H9 (cell line): ENCODE measurements around the gene BHLHA9. TPM values are rescaled to one million over a fixed set of nuclear protein-coding genes. Genes with fewer than 3 reads are reported as not detected.

Experiments
- DNase-seq: peaks from one replicate; pipeline ENCODE4 v3.0.0-alpha.2; 2017
- H2AFZ ChIP-seq: one replicate; pipeline ENCODE4 v1.6.1; 2013; ENCODE audit warnings: mild to moderate bottlenecking, low read length, control low read depth, moderate library complexity
- H2AK5ac ChIP-seq: 2 replicates; pipeline ENCODE4 v1.6.1; 2013; ENCODE audit warnings: low read length, control low read depth, mixed read lengths; ENCODE audit not compliant: insufficient read length
- H2BK120ac ChIP-seq: one replicate; pipeline ENCODE4 v1.6.1; 2013; ENCODE audit warnings: low read depth, mild to moderate bottlenecking, low read length, control low read depth, inconsistent platforms; ENCODE audit not compliant: poor library complexity, severe bottlenecking
- H2BK12ac ChIP-seq: 2 replicates; pipeline ENCODE4 v1.6.1; 2013; ENCODE audit warnings: low read length, control low read depth, mixed read lengths, low read depth; ENCODE audit not compliant: insufficient read length
- H2BK15ac ChIP-seq: 2 replicates; pipeline ENCODE4 v1.6.1; 2013; ENCODE audit warnings: low read depth, low read length, control low read depth
- H2BK20ac ChIP-seq: one replicate; pipeline ENCODE4 v1.6.1; 2013; ENCODE audit warnings: low read depth, mild to moderate bottlenecking, low read length, control low read depth, inconsistent platforms; ENCODE audit not compliant: poor library complexity, severe bottlenecking
- H2BK5ac ChIP-seq: 2 replicates; pipeline ENCODE4 v1.6.1; 2013; ENCODE audit warnings: low read length, control low read depth, mixed read lengths; ENCODE audit not compliant: insufficient read length
- H3K14ac ChIP-seq: 2 replicates; pipeline ENCODE4 v1.6.1; 2013; ENCODE audit warnings: low read length, control low read depth; ENCODE audit not compliant: insufficient read depth
- H3K18ac ChIP-seq: 2 replicates; pipeline ENCODE4 v1.6.1; 2013; ENCODE audit warnings: low read depth, mild to moderate bottlenecking, mixed read lengths, low read length, control low read depth; ENCODE audit not compliant: insufficient read length
- H3K23ac ChIP-seq: 2 replicates; pipeline ENCODE4 v1.6.1; 2013; ENCODE audit warnings: low read length, control low read depth, mixed read lengths, low read depth; ENCODE audit not compliant: insufficient read length
- H3K23me2 ChIP-seq: 2 replicates; pipeline ENCODE4 v1.6.1; 2013; ENCODE audit warnings: low read depth, mild to moderate bottlenecking, mixed read lengths, low read length, control low read depth; ENCODE audit not compliant: insufficient read length, poor library complexity, severe bottlenecking
- H3K27ac ChIP-seq: 2 replicates; pipeline ENCODE4 v1.5.1; 2013; ENCODE audit warnings: low read length, control low read depth, mixed read lengths, low read depth; ENCODE audit not compliant: insufficient read length
- H3K27me3 ChIP-seq: 2 replicates; pipeline ENCODE4 v1.6.1; 2013; ENCODE audit warnings: low read length, control low read depth, inconsistent platforms; ENCODE audit not compliant: insufficient read depth
- H3K4ac ChIP-seq: 2 replicates; pipeline ENCODE4 v1.6.1; 2013; ENCODE audit warnings: low read depth, mild to moderate bottlenecking, control low read depth, inconsistent platforms, low read length, moderate library complexity
- H3K4me1 ChIP-seq: 2 replicates; pipeline ENCODE4 v1.6.1; 2013; ENCODE audit warnings: low read length, control low read depth, inconsistent platforms; ENCODE audit not compliant: insufficient read depth
- H3K4me2 ChIP-seq: 2 replicates; pipeline ENCODE4 v1.6.1; 2013; ENCODE audit warnings: low read length, control low read depth, mixed read lengths; ENCODE audit not compliant: insufficient read length, insufficient read depth
- H3K56ac ChIP-seq: 2 replicates; pipeline ENCODE4 v1.6.1; 2013; ENCODE audit warnings: low read depth, mild to moderate bottlenecking, mixed read lengths, low read length, control low read depth; ENCODE audit not compliant: insufficient read length
- H3K79me1 ChIP-seq: 2 replicates; pipeline ENCODE4 v1.6.1; 2013; ENCODE audit warnings: low read depth, mild to moderate bottlenecking, moderate library complexity, low read length, control low read depth, inconsistent platforms; ENCODE audit not compliant: insufficient read depth, poor library complexity, severe bottlenecking
- H3K79me2 ChIP-seq: 2 replicates; pipeline ENCODE4 v1.6.1; 2013; ENCODE audit warnings: low read length, control low read depth, inconsistent platforms; ENCODE audit not compliant: insufficient read depth
- H3K9ac ChIP-seq: 2 replicates; pipeline ENCODE4 v1.6.1; 2013; ENCODE audit warnings: low read length, control low read depth, mixed read lengths; ENCODE audit not compliant: insufficient read length; ENCODE audit errors: extremely low read depth
- H3K9me3 ChIP-seq: one replicate; pipeline ENCODE4 v1.6.1; 2013; ENCODE audit warnings: low read depth, low read length, inconsistent platforms; ENCODE audit not compliant: control insufficient read depth
- H3T11ph ChIP-seq: one replicate; pipeline ENCODE4 v1.6.1; 2013; ENCODE audit warnings: mild to moderate bottlenecking, low read length, control low read depth, inconsistent platforms
- H4K20me1 ChIP-seq: one replicate; pipeline ENCODE4 v1.6.1; 2013; ENCODE audit not compliant: control insufficient read depth, insufficient read length, insufficient read depth
- H4K5ac ChIP-seq: 2 replicates; pipeline ENCODE4 v1.6.1; 2013; ENCODE audit warnings: low read depth, mild to moderate bottlenecking, mixed read lengths, low read length, control low read depth; ENCODE audit not compliant: insufficient read length
- H4K8ac ChIP-seq: replicated peaks from 2 replicates; pipeline ENCODE4 v1.6.1; 2013; ENCODE audit warnings: low read length, control low read depth, mixed read lengths, low read depth; ENCODE audit not compliant: insufficient read length
- H4K91ac ChIP-seq: 2 replicates; pipeline ENCODE4 v1.6.1; 2013; ENCODE audit warnings: low read depth, mild to moderate bottlenecking, moderate library complexity, mixed read lengths, low read length, control low read depth; ENCODE audit not compliant: insufficient read length
- H3K27ac Mint-ChIP-seq, 3 experiments: 2 replicates in 2 of 3; 3 replicates in 1 of 3; pipeline ENCODE4 v1.8.0; 2020 to 2021; ENCODE audit warnings: mixed read lengths in 3 of 3, mild to moderate bottlenecking in 1 of 3, moderate library complexity in 1 of 3
- H3K27me3 Mint-ChIP-seq: 2 replicates; pipeline ENCODE4 v1.8.0; 2021; ENCODE audit warnings: low read depth, mild to moderate bottlenecking, moderate library complexity, mixed read lengths
- H3K36me3 Mint-ChIP-seq, 3 experiments: 2 replicates in 2 of 3; 3 replicates in 1 of 3; pipeline ENCODE4 v1.8.0; 2020 to 2021; ENCODE audit warnings: low read depth in 3 of 3, mixed read lengths in 3 of 3; ENCODE audit not compliant: insufficient read depth in 1 of 3
- H3K4me1 Mint-ChIP-seq, 2 experiments: 2 replicates each; pipeline ENCODE4 v1.8.0; 2020; ENCODE audit warnings: mixed read lengths in 2 of 2
- H3K4me3 Mint-ChIP-seq, 2 experiments: 2 replicates in 1 of 2; 3 replicates in 1 of 2; pipeline ENCODE4 v1.8.0; 2020 to 2021; ENCODE audit warnings: mild to moderate bottlenecking in 2 of 2, mixed read lengths in 2 of 2, moderate library complexity in 1 of 2
- H3K9me3 Mint-ChIP-seq, 2 experiments: 2 replicates in 1 of 2; 3 replicates in 1 of 2; pipeline ENCODE4 v1.8.0; 2020; ENCODE audit warnings: mild to moderate bottlenecking in 2 of 2, mixed read lengths in 2 of 2, moderate library complexity in 1 of 2
- WGBS: extraction: QIAGEN DNeasy Blood & Tissue Kit; methylation state at CpG from one replicate; pipeline ENCODE4 v1.1.7; 2013; ENCODE audit warnings: missing lambda C conversion rate, low lambda C conversion rate, mixed read lengths; ENCODE audit not compliant: insufficient read length; ENCODE audit errors: extremely low coverage; 5-methylcytosine and 5-hydroxymethylcytosine counted together
- total RNA-seq: library from RNA; stranded (reverse); gene quantifications from 2 replicates; pipeline ENCODE4 v1.2.1, GENCODE V29; 2021
- TF ChIP-seq, protein P1 (sequence below): fragments of 200-600 bp; sonication (generic); conservative IDR thresholded peaks from 3 replicates; pipeline ENCODE4 v1.8.0; 2021; ENCODE audit warnings: antibody characterized with exemption, mild to moderate bottlenecking

Gene BHLHA9
- total RNA-seq, 1 experiment from 2014 or later = not detected

DNA sequence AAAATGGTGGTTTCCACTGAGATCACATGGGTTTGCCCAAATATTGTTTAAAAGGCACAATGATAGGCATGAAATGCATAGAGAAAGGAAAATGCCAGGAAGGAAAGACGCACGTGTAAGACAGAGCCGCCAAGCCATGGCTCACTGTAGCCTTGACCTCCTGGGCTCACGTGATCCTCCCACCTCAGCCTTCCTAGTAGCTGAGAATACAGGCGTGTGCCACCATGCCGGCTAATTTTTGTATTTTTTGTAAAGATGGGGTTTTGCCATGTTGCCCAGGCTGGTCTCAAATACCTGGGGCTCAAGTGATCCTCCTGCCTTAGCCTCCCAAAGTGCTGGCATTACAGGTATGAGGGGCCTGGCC, 4.0 kb downstream of the BHLHA9 start:
- Histone ChIP-seq H3K27ac (no peak overlapping the region), H3K23me2 (no peaks in the 10 kb centered on the region), H3K79me1 (no peaks in the 10 kb centered on the region), H3T11ph (no peak overlapping the region), H4K91ac (no peak overlapping the region), H4K5ac (no peak overlapping the region), H3K4me1 (no peaks in the 10 kb centered on the region), H4K20me1 (no peaks in the 10 kb centered on the region), H2BK20ac (no peak overlapping the region), H3K4ac (no peak overlapping the region), H2AK5ac (no peak overlapping the region), H3K9ac (no peak overlapping the region), H3K79me2 (no peaks in the 10 kb centered on the region), H2BK120ac (no peak overlapping the region), H3K23ac (no peak overlapping the region), H2BK15ac (no peak overlapping the region), H3K14ac (no peak overlapping the region), H2BK5ac (no peak overlapping the region), H4K8ac (no peak overlapping the region), H2BK12ac (no peak overlapping the region), H3K4me2 (no peak overlapping the region), H2AFZ (no peak overlapping the region), H3K56ac (no peak overlapping the region), H3K27me3 (no peaks in the 10 kb centered on the region), H3K18ac (no peak overlapping the region), H3K9me3 (no peaks in the 10 kb centered on the region)
- Mint-ChIP-seq H3K4me1 (peaks cover 0 to 7% of the 10 kb centered on the region in 2 experiments; a peak in 2 of 4 replicates), H3K27me3 (peaks cover 18% of the 10 kb centered on the region), H3K36me3 (no peaks in the 10 kb centered on the region), H3K4me3 (no peak overlapping the region), H3K9me3 (no peaks in the 10 kb centered on the region; a peak in 1 of 5 replicates), H3K27ac (no peak overlapping the region)
- TF ChIP-seq, protein P1, sequence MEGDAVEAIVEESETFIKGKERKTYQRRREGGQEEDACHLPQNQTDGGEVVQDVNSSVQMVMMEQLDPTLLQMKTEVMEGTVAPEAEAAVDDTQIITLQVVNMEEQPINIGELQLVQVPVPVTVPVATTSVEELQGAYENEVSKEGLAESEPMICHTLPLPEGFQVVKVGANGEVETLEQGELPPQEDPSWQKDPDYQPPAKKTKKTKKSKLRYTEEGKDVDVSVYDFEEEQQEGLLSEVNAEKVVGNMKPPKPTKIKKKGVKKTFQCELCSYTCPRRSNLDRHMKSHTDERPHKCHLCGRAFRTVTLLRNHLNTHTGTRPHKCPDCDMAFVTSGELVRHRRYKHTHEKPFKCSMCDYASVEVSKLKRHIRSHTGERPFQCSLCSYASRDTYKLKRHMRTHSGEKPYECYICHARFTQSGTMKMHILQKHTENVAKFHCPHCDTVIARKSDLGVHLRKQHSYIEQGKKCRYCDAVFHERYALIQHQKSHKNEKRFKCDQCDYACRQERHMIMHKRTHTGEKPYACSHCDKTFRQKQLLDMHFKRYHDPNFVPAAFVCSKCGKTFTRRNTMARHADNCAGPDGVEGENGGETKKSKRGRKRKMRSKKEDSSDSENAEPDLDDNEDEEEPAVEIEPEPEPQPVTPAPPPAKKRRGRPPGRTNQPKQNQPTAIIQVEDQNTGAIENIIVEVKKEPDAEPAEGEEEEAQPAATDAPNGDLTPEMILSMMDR = no peak
- DNase-seq = no peak
- WGBS = no CpG with 5 or more reads among the region's 6 CpGs
